SK-N-MC (cell line): ENCODE data around the gene GCSAM.

Experiments used
- EZH2 ChIP-seq: fragments of 200-600 bp; sonication (generic); IDR thresholded peaks from one replicate; pipeline ENCODE4 v1.6.1; 2017; ENCODE audit warnings: antibody characterized with exemption
- FOXP2 ChIP-seq: optimal IDR thresholded peaks from 2 replicates; pipeline ENCODE3; 2011; ENCODE audit warnings: mild to moderate bottlenecking, moderate library complexity; ENCODE audit not compliant: insufficient read depth; ENCODE audit errors: extremely low read length, control extremely low read depth
- POLR2AphosphoS5 ChIP-seq: IDR thresholded peaks from 2 replicates; pipeline ENCODE4 v1.6.1; 2012; ENCODE audit warnings: mild to moderate bottlenecking, low read depth, low read length, borderline replicate concordance

- TF ChIP-seq POLR2AphosphoS5 (no peak), EZH2 (no peak), FOXP2 (no peak)
Measured at GRCh38 chr3:112117841-112118571, 15.0 kb downstream of the GCSAM start.
